B cell (primary cell): Measurements from ENCODE around the gene SHH.

Experiments used
- EZH2 ChIP-seq: IDR thresholded peaks from 2 replicates; pipeline ENCODE4 v1.6.1; 2012; ENCODE audit warnings: borderline replicate concordance, low read depth, mild to moderate bottlenecking, moderate library complexity, low read length; ENCODE audit not compliant: insufficient read depth, poor library complexity, severe bottlenecking
- TF ChIP-seq, protein P1 (sequence below): fragments of 200-600 bp; IDR thresholded peaks from one replicate; pipeline ENCODE4 v1.8.0; 2022; ENCODE audit warnings: antibody characterized with exemption, mild to moderate bottlenecking

DNA sequence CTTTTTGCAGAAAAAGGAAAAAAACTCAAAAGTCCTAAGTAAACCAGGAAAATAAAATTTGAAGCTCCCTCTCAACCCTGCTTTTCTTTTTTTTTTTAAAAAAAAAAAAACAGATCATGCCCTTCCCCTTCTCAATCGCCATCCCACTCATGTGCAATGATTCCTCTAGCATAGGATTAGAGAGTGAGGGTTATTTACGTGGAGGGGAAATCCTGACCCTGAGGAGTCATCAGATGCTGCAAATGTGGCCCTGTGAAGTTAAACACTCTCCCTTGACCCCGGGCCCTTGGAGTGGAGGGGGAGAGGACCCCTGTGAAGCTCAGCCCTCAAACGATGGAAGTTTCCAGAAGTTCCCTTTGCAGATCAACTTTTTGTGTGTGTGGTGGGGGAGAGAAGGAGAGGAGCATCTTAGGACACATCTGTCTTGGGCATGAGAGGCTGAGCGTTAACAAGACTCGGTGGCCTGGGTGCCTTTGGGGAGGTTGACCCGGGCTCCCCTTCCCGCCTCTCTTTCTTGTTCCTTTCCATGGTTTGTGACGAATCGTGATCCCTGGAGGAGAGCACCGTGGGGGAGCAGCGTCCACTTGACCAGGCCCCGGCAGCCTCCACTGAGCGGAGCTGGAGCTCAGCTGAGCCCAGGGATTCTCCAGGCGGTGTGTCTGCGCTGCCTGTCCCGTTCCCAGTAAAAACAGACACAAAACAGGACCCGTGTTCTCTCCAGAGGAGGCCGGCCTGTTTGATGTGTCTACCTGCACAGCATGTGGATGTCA is 1.5 kb upstream of the SHH start:
- no peak for TF ChIP-seq EZH2
- TF ChIP-seq, protein P1, sequence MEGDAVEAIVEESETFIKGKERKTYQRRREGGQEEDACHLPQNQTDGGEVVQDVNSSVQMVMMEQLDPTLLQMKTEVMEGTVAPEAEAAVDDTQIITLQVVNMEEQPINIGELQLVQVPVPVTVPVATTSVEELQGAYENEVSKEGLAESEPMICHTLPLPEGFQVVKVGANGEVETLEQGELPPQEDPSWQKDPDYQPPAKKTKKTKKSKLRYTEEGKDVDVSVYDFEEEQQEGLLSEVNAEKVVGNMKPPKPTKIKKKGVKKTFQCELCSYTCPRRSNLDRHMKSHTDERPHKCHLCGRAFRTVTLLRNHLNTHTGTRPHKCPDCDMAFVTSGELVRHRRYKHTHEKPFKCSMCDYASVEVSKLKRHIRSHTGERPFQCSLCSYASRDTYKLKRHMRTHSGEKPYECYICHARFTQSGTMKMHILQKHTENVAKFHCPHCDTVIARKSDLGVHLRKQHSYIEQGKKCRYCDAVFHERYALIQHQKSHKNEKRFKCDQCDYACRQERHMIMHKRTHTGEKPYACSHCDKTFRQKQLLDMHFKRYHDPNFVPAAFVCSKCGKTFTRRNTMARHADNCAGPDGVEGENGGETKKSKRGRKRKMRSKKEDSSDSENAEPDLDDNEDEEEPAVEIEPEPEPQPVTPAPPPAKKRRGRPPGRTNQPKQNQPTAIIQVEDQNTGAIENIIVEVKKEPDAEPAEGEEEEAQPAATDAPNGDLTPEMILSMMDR = no peak
